Measurements from ENCODE around the gene CLCN1. TPM values are rescaled to one million over a fixed set of nuclear protein-coding genes. Genes with fewer than 3 reads are reported as not detected.

The CLCN1 gene
- total and polyA plus RNA-seq, 2 of the 4 experiments (the other 2 are of a cell fraction) = not detected

DNA sequence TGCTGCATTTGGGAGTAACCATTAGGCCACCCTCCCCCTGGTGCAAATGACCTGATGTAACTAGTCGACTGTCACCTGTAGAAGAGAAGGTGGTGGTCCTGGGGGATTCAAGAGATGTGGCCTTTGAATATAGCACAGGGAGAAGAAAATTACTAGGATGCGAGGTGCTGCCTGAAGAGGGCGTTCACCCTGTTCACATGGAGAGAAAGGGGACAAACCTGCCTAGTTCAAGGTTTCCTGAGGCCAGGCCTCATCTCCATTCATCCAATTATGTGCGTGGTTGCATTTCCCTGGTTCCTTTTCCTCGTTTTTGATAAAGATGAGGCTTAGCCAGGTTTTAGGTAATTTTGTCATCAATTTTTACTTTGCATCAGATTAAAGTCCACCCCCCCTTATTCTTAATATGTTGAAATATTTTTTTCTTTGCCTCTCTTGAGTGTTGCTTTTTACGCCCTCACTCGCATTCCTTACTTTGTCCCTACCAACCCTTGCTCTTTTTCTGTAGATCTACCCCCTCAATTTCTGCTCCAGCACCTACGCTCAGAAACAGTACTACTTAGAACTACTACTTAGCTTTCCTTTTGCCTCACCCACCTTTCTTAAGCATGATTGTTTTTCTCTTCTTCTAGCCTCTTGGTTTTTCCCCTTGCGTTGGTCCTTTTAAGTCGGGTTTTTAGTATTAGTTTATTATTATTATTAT, 13.7 kb downstream of the CLCN1 start:
- TF ChIP-seq RAD21 (IDR thresholded peaks at IDR 0.05; ENCODE audit: low read length) (no peak), MXI1 (IDR thresholded peaks at IDR 0.05; ENCODE audit: borderline replicate concordance, low read depth, low read length) (no peak), POLR2A (IDR thresholded peaks at IDR 0.05; ENCODE audit: low read depth, low read length) (no peak), ELK1 (IDR thresholded peaks at IDR 0.05; ENCODE audit: borderline replicate concordance, low read depth, low read length) (no peak), MAZ (IDR thresholded peaks at IDR 0.05; ENCODE audit: borderline replicate concordance, low read depth, low read length) (no peak)
- TF ChIP-seq, protein P1, sequence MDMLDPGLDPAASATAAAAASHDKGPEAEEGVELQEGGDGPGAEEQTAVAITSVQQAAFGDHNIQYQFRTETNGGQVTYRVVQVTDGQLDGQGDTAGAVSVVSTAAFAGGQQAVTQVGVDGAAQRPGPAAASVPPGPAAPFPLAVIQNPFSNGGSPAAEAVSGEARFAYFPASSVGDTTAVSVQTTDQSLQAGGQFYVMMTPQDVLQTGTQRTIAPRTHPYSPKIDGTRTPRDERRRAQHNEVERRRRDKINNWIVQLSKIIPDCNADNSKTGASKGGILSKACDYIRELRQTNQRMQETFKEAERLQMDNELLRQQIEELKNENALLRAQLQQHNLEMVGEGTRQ (IDR thresholded peaks at IDR 0.05; ENCODE audit: low read depth, low read length) = no peak
- no peak overlapping the region for H3K4me3 ChIP-seq (ENCODE audit: insufficient read depth, low read depth, low read length)
- no peak overlapping the region for H2BK15ac ChIP-seq (ENCODE audit: low read depth, low read length)
- no peaks in the 10 kb centered on the region for H3K27me3 ChIP-seq (ENCODE audit: control insufficient read depth, insufficient read depth, low read length)
- H4K20me1 ChIP-seq (ENCODE audit: insufficient read depth, low read length) = no peaks in the 10 kb centered on the region
- H3K79me1 ChIP-seq (ENCODE audit: low read depth in 1 of 2, low read length in 2 of 2) = no peaks in the 10 kb centered on the region
- H4K5ac ChIP-seq (ENCODE audit: low read depth, low read length) = no peak overlapping the region
- H3K23ac ChIP-seq (ENCODE audit: low read depth, low read length) = no peak overlapping the region
- no peak overlapping the region for H3K56ac ChIP-seq (ENCODE audit: extremely low read depth, insufficient read depth, low read length)
- 75% methylated on average over 2 of the region's 10 CpGs; no CpG with 5 or more reads in 1 of the 2 experiments for WGBS, 2 experiments (ENCODE audit: extremely low coverage in 2 of 2, insufficient read length in 1 of 2)
- no peak overlapping the region for H4K91ac ChIP-seq (ENCODE audit: insufficient read depth, low read depth, low read length)
- H4K8ac ChIP-seq (ENCODE audit: low read depth in 2 of 2, low read length in 2 of 2) = no peak overlapping the region
- no peak overlapping the region for H2BK5ac ChIP-seq (ENCODE audit: low read depth, low read length, poor library complexity, severe bottlenecking)
- CTCF ChIA-PET = no interaction called here
- no peak overlapping the region for H2BK120ac ChIP-seq (ENCODE audit: low read depth, low read length)
- H3K9me1 ChIP-seq (ENCODE audit: insufficient read depth, low read length) = no peaks in the 10 kb centered on the region
- intact Hi-C loops (cut with micrococcal nuclease) = no loop called here
- H3K4me1 ChIP-seq (ENCODE audit: control insufficient read depth, insufficient read depth, low read length) = peaks cover 8% of the 10 kb centered on the region
- H2AK5ac ChIP-seq (ENCODE audit: low read depth, low read length) = no peak overlapping the region
- H3K18ac ChIP-seq (ENCODE audit: low read depth, low read length) = no peak overlapping the region
- in situ Hi-C loops (cut with MboI; ENCODE audit: low sequenced_read_pairs) = no loop called here
- H2AK9ac ChIP-seq (replicated peaks; ENCODE audit: low read depth, low read length, poor library complexity) = no peak overlapping the region
- no peaks in the 10 kb centered on the region for H3K9me3 ChIP-seq (ENCODE audit: control insufficient read depth, insufficient read depth, low read length)
- DNase-seq (no peak), ATAC-seq (ENCODE audit: low read depth) (no peak)
- dilution Hi-C loops (cut with HindIII; ENCODE audit: low sequenced_read_pairs, unreplicated experiment) = no loop called here
- no TSS peak for BruUV-seq (replicated peaks)
- H3K27ac ChIP-seq (ENCODE audit: insufficient read depth, low read length) = no peak overlapping the region
- H3K14ac ChIP-seq (replicated peaks; ENCODE audit: low read depth, low read length) = no peak overlapping the region
- no peak overlapping the region for H2AFZ ChIP-seq (replicated peaks; ENCODE audit: low read length, poor library complexity)
- no peak overlapping the region for H2BK20ac ChIP-seq (ENCODE audit: low read depth, low read length)
- no peak overlapping the region for H3K4ac ChIP-seq (ENCODE audit: low read depth, low read length)
- no peak overlapping the region for H3K9ac ChIP-seq (ENCODE audit: low read depth, low read length)
- H3K4me2 ChIP-seq (ENCODE audit: low read depth, low read length) = no peak overlapping the region
- POLR2A ChIA-PET (ENCODE audit: unreplicated experiment) = no interaction called here
- no peaks in the 10 kb centered on the region for H3K36me3 ChIP-seq (ENCODE audit: control insufficient read depth, insufficient read depth, low read length)

Measured in IMR-90 (cell line).